GM19468 (cell line): ENCODE results near the gene TENM3.
"Not testable (repeated sequence)": the region's sequence is repeated elsewhere in the genome, so short reads cannot be mapped to it uniquely, and the experiment has no call there.

Source experiments
- ATAC-seq: cut with Tn5 transposase; IDR thresholded peaks from one replicate; pipeline ENCODE4 v1.9.1; 2021; ENCODE audit warnings: mild to moderate bottlenecking, moderate library complexity, moderate number of reproducible peaks; ENCODE audit not compliant: unreplicated experiment; ENCODE audit errors: extremely low read depth

Gene TENM3

DNA sequence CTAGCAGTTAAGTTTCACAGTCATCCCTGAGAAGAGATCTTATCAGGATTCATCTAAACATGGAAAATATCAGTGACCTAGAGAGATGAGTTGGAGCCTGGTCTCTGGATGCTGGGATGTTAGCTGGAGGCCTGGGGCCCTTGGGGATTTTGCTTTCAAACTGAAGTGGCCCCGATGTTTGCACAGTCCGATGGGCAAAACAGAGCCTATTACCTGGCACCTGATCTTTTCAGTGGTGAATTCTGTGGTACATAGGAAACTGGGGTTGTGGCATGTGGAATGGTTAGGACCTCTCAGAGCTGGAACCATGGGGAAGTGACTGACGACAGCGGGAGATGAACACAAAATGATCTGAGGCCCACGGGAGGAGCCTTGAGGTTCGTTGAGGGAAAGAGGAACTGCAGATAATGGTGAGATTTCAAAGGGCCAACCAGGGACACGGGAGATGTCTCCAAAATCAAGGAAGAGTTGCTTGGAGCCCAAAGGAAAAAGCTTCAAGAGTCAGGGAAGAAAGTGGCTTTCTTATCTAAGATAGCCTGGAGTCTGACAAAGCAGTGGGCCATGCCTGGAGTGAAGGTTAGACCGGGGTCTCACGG is 17.8 kb upstream of the TENM3 start:
- no peak for ATAC-seq

DNA sequence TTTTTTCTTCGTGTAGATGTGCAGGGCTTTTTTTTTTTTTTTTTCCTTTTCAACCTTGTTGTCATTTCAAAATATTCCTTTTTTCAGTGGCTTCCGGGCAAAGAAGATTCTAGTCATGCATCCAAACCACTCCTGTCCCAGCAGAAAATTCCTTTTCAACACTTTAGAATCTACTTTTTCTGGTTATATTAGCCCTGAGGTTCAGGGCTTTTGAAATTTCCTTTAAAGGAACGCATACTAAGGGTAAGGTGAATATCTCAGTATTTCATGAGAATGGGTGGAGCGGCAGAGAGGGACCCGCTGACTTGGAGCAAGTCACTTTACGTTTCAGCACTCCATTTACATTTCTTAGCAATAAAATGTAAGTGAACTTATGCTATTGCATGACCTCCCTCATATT is 15.6 kb upstream of the TENM3 start:
- no peak for ATAC-seq

DNA sequence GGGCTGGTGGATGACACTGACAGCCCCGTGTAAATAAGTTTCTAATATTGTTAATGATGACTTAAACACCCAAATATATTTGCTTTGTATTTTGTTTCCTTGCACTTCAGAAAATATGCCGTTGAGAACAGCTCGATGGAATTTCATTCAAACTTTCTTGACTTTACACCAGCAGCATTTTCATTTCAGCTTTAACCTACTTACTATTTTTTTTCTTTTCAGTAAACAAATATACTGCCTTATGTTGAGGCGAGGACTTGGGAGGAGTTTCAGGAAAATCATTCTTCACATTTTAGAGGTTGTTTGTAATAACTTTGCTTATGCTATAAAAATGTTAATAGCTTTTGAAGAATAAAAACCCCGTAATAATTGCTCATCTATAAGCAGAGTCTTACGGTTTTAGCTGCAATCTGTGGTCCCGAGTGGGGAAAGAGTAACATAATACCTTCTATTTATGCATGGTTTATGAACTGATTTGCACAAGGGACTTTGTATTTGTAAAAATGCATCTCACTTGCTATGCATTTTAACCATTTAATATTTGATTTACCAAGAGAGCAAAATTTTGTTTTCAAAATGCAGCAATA is 14.1 kb upstream of the TENM3 start:
- no peak for ATAC-seq

- no peak for ATAC-seq
Measured at GRCh38 chr4:182230256-182230655, 12.9 kb upstream of the TENM3 start.

GRCh38 chr4:182231080-182231479 is 12.1 kb upstream of the TENM3 start:
- ATAC-seq: no peak

DNA sequence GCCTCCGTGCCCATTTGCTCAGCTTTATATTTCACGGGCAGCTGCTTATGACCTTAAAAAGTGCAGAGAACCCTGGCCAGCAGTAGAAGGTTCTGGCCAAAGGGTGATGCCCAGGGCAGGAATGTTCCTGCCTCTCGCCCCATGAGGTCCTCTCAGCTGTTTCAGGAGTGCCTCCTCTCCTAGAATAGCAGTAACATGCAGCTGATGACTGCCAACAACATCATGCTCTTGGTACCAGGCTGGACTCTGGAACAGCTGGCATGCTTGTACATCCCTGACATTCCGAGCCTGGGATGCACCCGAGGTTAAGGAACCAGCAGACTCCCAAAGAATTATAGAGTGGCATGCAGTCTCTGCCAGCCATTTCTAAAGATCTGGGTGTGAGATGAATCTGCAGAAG is 11.7 kb upstream of the TENM3 start:
- no peak for ATAC-seq

DNA sequence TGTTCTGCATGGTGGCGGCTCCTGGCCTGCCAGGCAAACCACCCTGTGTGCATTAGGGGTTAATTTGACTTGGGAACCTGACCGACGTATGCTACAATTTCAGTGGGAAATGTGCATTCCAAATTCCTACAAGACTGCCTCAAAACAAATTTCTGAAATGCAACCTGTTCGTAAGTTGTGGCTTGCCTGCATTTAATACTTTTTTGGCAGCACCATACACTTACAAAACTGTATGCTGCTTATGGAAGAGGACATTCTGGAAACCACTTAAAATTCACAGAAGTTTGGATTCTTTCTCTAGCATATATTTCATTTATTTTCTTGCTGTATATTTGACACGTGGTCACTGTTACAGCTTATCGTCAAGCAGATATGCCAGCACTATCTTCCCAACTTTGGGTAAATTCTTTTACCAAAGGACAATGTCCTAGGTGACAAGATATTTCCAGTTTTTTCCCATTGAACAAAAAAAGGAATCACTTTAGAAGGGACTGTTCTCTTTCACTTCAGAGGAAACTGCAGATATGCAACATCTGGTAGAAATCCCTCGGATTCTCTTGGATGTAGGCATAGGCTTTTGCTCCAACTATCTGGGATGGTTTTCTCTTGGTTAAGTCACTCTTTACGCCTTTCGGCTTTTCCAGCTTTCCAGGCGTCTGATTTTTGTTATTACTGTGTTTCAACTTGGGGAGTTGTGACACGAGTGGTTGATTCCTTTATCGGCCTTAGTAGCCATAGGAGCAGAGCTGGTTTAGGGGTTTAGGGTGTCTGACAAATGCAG is 9.7 kb upstream of the TENM3 start:
- ATAC-seq: no peak

GRCh38 chr4:182235021-182235795 is 8.0 kb upstream of the TENM3 start:
- no peak for ATAC-seq

DNA sequence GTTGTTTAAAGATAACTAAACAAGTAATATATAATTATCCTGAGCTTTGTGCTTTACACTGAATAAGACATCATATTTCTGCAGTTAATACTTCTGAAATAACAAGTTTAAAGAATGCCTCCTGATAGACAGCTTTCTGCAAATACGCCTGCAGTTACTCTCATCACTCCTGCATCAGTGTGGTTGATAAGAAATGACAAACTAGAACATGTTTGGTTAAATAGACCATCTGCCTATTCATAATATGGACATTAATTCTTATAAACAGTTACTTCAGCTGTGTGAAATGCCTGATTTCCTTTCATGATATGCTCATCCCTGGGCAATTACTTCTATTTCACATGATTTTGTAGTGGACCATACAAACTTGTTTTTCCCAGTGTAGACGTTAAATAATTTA is 7.0 kb upstream of the TENM3 start:
- ATAC-seq: no peak

DNA sequence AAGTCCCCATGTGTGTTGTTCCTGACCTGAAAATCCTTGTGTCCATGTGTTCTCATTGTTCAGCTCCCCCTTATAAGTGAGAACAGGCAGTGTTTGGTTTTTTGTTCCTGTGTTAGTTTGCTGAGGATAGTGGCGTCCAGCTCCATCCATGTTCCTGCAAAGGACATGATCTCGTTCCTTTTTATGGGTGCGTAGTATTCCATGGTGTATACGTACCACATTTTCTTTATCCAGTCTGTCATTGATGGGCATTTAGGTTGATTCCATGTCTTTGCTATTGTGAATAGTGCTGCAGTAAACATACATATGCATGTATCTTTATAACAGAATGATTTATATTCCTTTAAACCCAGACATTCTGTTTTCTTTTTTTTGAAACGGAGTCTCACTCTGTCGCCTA is 6.2 kb upstream of the TENM3 start:
- not testable (repeated sequence) for ATAC-seq

DNA sequence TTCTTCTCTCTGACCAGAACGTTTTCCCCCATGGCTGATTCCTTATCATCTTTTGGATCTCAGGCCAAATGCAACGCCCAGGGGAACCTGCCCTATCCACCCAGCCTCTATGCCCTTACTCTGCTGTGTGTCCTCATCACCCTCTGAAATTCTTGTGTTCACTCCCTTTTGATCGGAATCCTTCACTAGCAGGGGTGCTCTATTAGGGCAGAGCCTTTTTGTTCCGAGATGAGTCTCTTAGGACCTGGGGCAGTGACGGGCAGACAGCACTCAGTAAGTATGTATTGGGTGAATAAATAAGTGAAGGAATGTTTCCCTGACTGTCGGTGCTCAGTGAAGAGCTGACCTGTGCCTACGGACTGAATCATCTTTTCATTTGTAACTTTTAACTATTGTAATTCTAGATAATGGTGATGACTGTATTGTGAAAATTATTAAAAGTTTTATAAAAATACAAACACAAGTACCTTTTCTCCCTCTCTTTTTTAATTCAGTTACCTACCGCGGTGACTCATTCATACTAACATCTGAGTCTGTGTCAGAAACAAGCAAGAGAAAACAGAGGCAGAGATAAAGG is 4.8 kb upstream of the TENM3 start:
- no peak for ATAC-seq

GRCh38 chr4:182240161-182241130 is 2.8 kb upstream of the TENM3 start:
- ATAC-seq: no peak

GRCh38 chr4:182242260-182242659 is 942 bp upstream of the TENM3 start:
- not testable (repeated sequence) for ATAC-seq

- no peak for ATAC-seq
Measured at GRCh38 chr4:182242787-182243186, 415 bp upstream of the TENM3 start.

DNA sequence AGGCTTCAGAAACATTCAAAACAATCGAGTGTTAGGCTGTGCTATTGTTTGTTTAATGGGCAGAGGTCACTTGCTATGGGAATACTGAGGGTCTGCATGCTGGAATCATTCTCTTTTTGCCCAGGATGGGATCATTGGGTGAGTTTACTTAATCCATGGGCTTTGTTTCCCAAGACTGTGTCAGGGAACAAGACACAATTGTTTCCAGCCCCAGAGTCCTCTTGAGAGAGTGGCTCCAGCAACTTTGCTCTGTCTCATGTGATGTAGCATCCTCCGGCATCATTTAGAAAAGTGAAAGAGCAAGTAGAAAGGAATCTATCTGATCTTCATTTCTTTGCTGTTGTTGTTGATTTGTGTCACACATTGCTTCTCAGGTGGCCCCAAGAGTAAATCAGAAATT is 1.8 kb downstream of the TENM3 start:
- ATAC-seq: no peak

GRCh38 chr4:182245541-182246215 is 2.5 kb downstream of the TENM3 start:
- ATAC-seq: no peak

DNA sequence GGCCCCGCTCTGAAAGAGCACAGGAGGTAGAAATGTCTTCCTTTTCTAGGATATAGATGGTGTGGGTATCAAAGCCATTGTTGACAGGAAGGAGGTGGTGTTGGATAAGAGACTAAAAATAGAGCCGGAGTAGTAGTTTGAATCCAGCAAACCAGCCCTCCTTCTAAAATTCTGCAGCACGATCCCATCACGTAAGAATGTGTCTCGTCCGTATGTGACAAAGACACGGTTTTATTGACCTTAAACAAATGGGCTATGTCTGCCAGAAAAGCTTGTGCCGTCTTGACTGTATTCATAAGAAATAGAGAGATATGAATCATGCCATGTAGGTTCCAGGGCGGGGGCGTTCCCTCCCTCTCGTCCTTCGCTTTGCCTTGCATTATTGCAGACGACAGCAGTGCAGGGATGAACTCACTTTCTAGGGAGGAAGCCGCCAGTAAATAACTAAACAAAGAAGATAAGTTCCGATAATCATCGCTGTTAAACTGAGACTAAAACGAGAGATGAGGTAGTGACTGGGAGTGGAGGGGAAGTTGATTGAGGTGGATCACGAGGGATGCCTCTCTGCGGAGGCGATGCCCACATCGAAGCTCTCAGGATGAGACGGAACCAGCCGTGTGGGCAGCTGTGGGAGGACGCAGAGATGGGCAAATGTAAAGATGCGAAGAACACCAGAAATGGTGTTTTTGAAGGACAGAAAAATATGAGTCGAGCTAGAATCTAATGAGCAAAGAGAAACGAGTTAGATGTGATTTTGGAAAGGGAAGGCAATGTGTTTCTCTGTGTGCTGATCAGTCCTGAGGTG is 3.4 kb downstream of the TENM3 start:
- no peak for ATAC-seq

DNA sequence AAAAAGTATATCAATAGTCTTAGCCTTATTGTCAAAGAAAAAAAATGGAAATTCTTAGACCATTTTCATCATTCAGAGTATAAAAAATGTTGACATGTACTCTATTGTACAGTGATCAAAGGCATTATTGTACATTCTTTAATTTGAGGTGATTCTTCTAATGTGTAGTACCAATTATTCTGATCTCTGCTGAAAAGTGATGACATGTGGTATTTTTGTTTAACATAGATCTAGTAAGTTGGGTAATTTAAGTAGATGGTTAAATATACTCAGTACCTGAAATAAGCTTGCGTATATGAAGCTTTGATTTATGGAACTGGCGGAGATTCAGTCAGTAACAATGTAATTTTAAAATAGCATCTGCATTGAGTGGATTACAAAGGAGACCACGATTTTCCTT is 5.1 kb downstream of the TENM3 start:
- no peak for ATAC-seq
